Activated CD4-positive, alpha-beta T cell treated with anti-CD3 and anti-CD28 coated beads, Interleukin-2, amount 50 U/mL, for 16 hours (primary cell): Measurements from ENCODE around the gene PLCD3.

Source experiments
- DNase-seq: peaks from one replicate; pipeline ENCODE4 v3.0.0-alpha.2; 2020

PLCD3 gene

GRCh38 chr17:45132320-45132571 lies at the start of gene PLCD3:
Gene PLCD3 (minus strand): TSS chr17:45132515. CDS start chr17:45132410, 105 bp downstream.
- DNase-seq, result no peak

- no peak for DNase-seq
These were observed 45.2 kb upstream of the PLCD3 start for GRCh38 chr17:45177563-45177962.

GRCh38 chr17:45175759-45176115 lies 43.4 kb upstream of the PLCD3 start:
- DNase-seq, result no peak

GRCh38 chr17:45172541-45173286 lies 40.4 kb upstream of the PLCD3 start:
- DNase-seq, result peak; percentile 52

GRCh38 chr17:45172232-45172540 lies 39.9 kb upstream of the PLCD3 start:
- no peak for DNase-seq

- DNase-seq, result no peak
These were observed 39.3 kb upstream of the PLCD3 start for GRCh38 chr17:45171338-45172231.

- no peak for DNase-seq
These were observed 38.6 kb upstream of the PLCD3 start for GRCh38 chr17:45170931-45171337.

- DNase-seq, result no peak
These were observed 38.1 kb upstream of the PLCD3 start for GRCh38 chr17:45170280-45170930.

- no peak for DNase-seq
These were observed 36.9 kb upstream of the PLCD3 start for GRCh38 chr17:45168991-45169752.

GRCh38 chr17:45164734-45165269 lies 32.5 kb upstream of the PLCD3 start:
- no peak for DNase-seq

- no peak for DNase-seq
These were observed 29.8 kb upstream of the PLCD3 start for GRCh38 chr17:45162025-45162687.

GRCh38 chr17:45161288-45162024 lies 29.1 kb upstream of the PLCD3 start, which contains the start of gene HEXIM2:
Gene HEXIM2 (plus strand): TSS chr17:45161875. CDS start chr17:45162794, 919 bp downstream.
- peak; percentile 99 for DNase-seq

- DNase-seq, result peak; percentile 44
These were observed 28.4 kb upstream of the PLCD3 start for GRCh38 chr17:45160447-45161287.

- DNase-seq, result no peak
These were observed 23.9 kb upstream of the PLCD3 start for GRCh38 chr17:45156242-45156641.

- no peak for DNase-seq
These were observed 23.2 kb upstream of the PLCD3 start for GRCh38 chr17:45155483-45155882.

- no peak for DNase-seq
These were observed 22.7 kb upstream of the PLCD3 start for GRCh38 chr17:45155029-45155428.

- DNase-seq, result no peak
These were observed 18.8 kb upstream of the PLCD3 start for GRCh38 chr17:45150911-45151809.

- DNase-seq, result peak; percentile 46
These were observed 17.7 kb upstream of the PLCD3 start for GRCh38 chr17:45149669-45150664.
